Cardiac muscle cell (in vitro differentiated cells and primary cell): Measurements from ENCODE around the gene PC. TPM values are rescaled to one million over a fixed set of nuclear protein-coding genes. Genes with fewer than 3 reads are reported as not detected.

Experiments
- DNase-seq, 2 donors: peaks; one replicate each; pipeline versions ENCODE4 v3.0.0 to v3.0.0-alpha.2; 2010 to 2017; ENCODE audit warnings: low read depth in 1 of 2, low spot score in 1 of 2
- H3K27ac ChIP-seq: fragments of 200-600 bp; sonication (generic); 2 replicates; pipeline ENCODE4 v1.5.1; 2016
- H3K27me3 ChIP-seq: fragments of 200-600 bp; sonication (generic); 2 replicates; pipeline ENCODE4 v1.6.0; 2016; ENCODE audit warnings: control low read depth
- H3K36me3 ChIP-seq: fragments of 200-600 bp; sonication (generic); 2 replicates; pipeline ENCODE4 v1.5.1; 2016; ENCODE audit warnings: control low read depth
- H3K4me1 ChIP-seq: fragments of 200-600 bp; sonication (generic); 2 replicates; pipeline ENCODE4 v1.8.1; 2017; ENCODE audit warnings: low read depth, mild to moderate bottlenecking, mixed run types
- H3K4me3 ChIP-seq: fragments of 200-600 bp; sonication (generic); 2 replicates; pipeline ENCODE4 v1.5.1; 2016; ENCODE audit warnings: mild to moderate bottlenecking
- H3K9me3 ChIP-seq: fragments of 200-600 bp; sonication (generic); 2 replicates; pipeline ENCODE4 v1.5.1; 2017; ENCODE audit warnings: low read depth, mild to moderate bottlenecking, control low read depth
- polyA plus RNA-seq: library from polyadenylated mRNA; unstranded; fragments of >200 nt; fragmentation: Nextera tagmentation; extraction: Ambion mirVana; gene quantifications from 2 replicates; pipeline ENCODE4 v1.2.1, GENCODE V29; 2016
- total RNA-seq: library from RNA; depleted of rRNA; stranded (reverse); fragments of >200 nt; gene quantifications from 2 replicates; pipeline ENCODE4 v1.2.3, GENCODE V29; 2016
- TF ChIP-seq, protein P1 (sequence below): IDR thresholded peaks from 2 replicates; pipeline ENCODE4 v1.5.1; 2012; ENCODE audit warnings: low read depth, mild to moderate bottlenecking, low read length

Gene PC
- total and polyA plus RNA-seq, 2 experiments from 2014 or later: 20.5 to 30.7 TPM

DNA sequence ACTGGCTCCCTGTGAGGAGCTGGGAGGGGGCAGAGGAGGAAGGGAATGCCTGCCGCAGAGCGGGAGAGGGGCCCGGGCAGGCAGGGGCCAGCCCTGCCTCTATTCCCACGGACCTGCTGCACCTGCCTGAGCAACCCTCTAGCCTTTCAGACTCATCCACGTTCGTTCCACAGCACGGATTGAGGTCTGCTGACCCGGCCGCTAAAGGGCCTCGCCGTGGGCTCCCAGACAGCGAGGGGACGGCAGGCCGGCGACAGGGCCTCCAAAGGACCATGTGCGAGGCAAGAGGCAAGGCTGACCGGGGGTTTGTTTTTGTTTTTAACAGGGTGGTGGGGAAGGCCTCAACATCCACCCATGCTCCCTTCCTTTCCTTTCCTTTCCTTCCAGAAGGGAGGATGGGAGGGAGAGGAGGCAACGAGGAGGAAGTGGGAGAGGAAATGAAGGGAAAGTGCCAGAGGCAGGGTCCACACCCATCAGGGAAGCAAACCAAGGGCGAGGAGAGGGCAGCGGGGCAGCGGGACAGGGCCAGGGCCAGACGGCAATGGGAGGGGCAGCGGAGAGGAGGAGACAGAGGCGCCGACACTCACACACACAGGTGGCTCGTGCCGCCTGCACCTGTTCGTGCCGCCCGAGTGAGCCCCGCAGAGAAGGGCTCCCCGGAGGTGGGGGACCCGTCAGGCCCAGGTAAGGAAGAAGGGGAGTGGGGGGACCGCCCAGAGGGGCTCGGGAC lies 93.8 kb downstream of the PC start:
- H3K9me3 ChIP-seq: no peaks in the 10 kb centered on the region
- DNase-seq: no peak
- H3K27ac ChIP-seq: no peak overlapping the region
- TF ChIP-seq, protein P1, sequence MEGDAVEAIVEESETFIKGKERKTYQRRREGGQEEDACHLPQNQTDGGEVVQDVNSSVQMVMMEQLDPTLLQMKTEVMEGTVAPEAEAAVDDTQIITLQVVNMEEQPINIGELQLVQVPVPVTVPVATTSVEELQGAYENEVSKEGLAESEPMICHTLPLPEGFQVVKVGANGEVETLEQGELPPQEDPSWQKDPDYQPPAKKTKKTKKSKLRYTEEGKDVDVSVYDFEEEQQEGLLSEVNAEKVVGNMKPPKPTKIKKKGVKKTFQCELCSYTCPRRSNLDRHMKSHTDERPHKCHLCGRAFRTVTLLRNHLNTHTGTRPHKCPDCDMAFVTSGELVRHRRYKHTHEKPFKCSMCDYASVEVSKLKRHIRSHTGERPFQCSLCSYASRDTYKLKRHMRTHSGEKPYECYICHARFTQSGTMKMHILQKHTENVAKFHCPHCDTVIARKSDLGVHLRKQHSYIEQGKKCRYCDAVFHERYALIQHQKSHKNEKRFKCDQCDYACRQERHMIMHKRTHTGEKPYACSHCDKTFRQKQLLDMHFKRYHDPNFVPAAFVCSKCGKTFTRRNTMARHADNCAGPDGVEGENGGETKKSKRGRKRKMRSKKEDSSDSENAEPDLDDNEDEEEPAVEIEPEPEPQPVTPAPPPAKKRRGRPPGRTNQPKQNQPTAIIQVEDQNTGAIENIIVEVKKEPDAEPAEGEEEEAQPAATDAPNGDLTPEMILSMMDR: no peak
- H3K4me3 ChIP-seq: no peak overlapping the region
- peaks cover 5% of the 10 kb centered on the region for H3K4me1 ChIP-seq
- no peaks in the 10 kb centered on the region for H3K27me3 ChIP-seq
- H3K36me3 ChIP-seq: peaks cover 2% of the 10 kb centered on the region

- H3K36me3 ChIP-seq: peaks cover 3% of the 10 kb centered on the region
- no peaks in the 10 kb centered on the region for H3K9me3 ChIP-seq
- no peaks in the 10 kb centered on the region for H3K27me3 ChIP-seq
- H3K4me3 ChIP-seq: no peak overlapping the region
- DNase-seq: no peak
- TF ChIP-seq, protein P1: no peak
- H3K4me1 ChIP-seq: peaks cover 5% of the 10 kb centered on the region
- H3K27ac ChIP-seq: no peak overlapping the region
These were observed 94.6 kb downstream of the PC start for GRCh38 chr11:66863428-66864125.

GRCh38 chr11:66862559-66863037 lies 95.6 kb downstream of the PC start:
- peaks cover 3% of the 10 kb centered on the region for H3K36me3 ChIP-seq
- TF ChIP-seq, protein P1: no peak
- no peak for DNase-seq
- H3K27ac ChIP-seq: no peak overlapping the region
- no peaks in the 10 kb centered on the region for H3K27me3 ChIP-seq
- no peak overlapping the region for H3K4me3 ChIP-seq
- no peaks in the 10 kb centered on the region for H3K9me3 ChIP-seq
- peaks cover 5% of the 10 kb centered on the region for H3K4me1 ChIP-seq

- H3K4me3 ChIP-seq: no peak overlapping the region
- peaks cover 3% of the 10 kb centered on the region for H3K36me3 ChIP-seq
- peaks cover 5% of the 10 kb centered on the region for H3K4me1 ChIP-seq
- DNase-seq: no peak
- no peak overlapping the region for H3K27ac ChIP-seq
- H3K27me3 ChIP-seq: no peaks in the 10 kb centered on the region
- no peaks in the 10 kb centered on the region for H3K9me3 ChIP-seq
- TF ChIP-seq, protein P1: no peak
These were observed 96.2 kb downstream of the PC start for GRCh38 chr11:66861774-66862558.

- H3K36me3 ChIP-seq: peaks cover 3% of the 10 kb centered on the region
- TF ChIP-seq, protein P1: no peak
- no peaks in the 10 kb centered on the region for H3K9me3 ChIP-seq
- H3K4me1 ChIP-seq: peaks cover 5% of the 10 kb centered on the region
- no peak overlapping the region for H3K27ac ChIP-seq
- H3K27me3 ChIP-seq: no peaks in the 10 kb centered on the region
- DNase-seq: no peak
- no peak overlapping the region for H3K4me3 ChIP-seq
These were observed 97.0 kb downstream of the PC start for GRCh38 chr11:66861038-66861773.
